Measurements from ENCODE around the gene RSPO1.

- TF ChIP-seq CBX3 (IDR thresholded peaks at IDR 0.05; ENCODE audit: borderline replicate concordance, low read depth) (no peak), ATF2 (IDR thresholded peaks at IDR 0.05; ENCODE audit: low read length) (no peak), CBFB (IDR thresholded peaks at IDR 0.05; ENCODE audit: low read depth) (no peak)
Observed at GRCh38 chr1:37605806-37606474, 28.8 kb downstream of the RSPO1 start.
